H1 (cell line): ENCODE data around the gene LYSET. TPM values are rescaled to one million over a fixed set of nuclear protein-coding genes. Genes with fewer than 3 reads are reported as not detected.

Experiments used
- ASH2L ChIP-seq: fragments of 200-600, 300-600 bp; sonication (generic); IDR thresholded peaks from one replicate; pipeline ENCODE4 v1.7.1; 2017; ENCODE audit warnings: low read length
- CHD1 ChIP-seq: IDR thresholded peaks from 2 replicates; pipeline ENCODE4 v1.6.1; 2012; ENCODE audit warnings: low read depth, low read length, improper control_type of control experiment
- CREB1 ChIP-seq: IDR thresholded peaks from 2 replicates; pipeline ENCODE4 v1.6.1; 2012; ENCODE audit warnings: inconsistent platforms
- JUN ChIP-seq: IDR thresholded peaks from 2 replicates; pipeline ENCODE4 v1.6.1; 2011; ENCODE audit warnings: low read depth, mild to moderate bottlenecking, improper control_type of control experiment, low read length
- JUND ChIP-seq: IDR thresholded peaks from 2 replicates; pipeline ENCODE4 v1.6.1; 2011; ENCODE audit warnings: mild to moderate bottlenecking, improper control_type of control experiment, low read length
- NRF1 ChIP-seq: IDR thresholded peaks from 2 replicates; pipeline ENCODE4 v1.6.1; 2011; ENCODE audit warnings: mild to moderate bottlenecking, low read depth, low read length, improper control_type of control experiment
- POLR2AphosphoS5 ChIP-seq: IDR thresholded peaks from 2 replicates; pipeline ENCODE4 v1.6.1; 2011; ENCODE audit warnings: low read depth, low read length
- SIN3A ChIP-seq, 2 experiments: IDR thresholded peaks in 1 of 2; conservative IDR thresholded peaks in 1 of 2; 2 replicates each; pipeline ENCODE4 v1.6.1; 2011 to 2012; ENCODE audit warnings: low read length in 2 of 2, improper control_type of control experiment in 1 of 2, low read depth in 1 of 2, mild to moderate bottlenecking in 1 of 2
- SUZ12 ChIP-seq: fragments of 200-600 bp; sonication (generic); IDR thresholded peaks from 2 replicates; pipeline ENCODE4 v1.6.1; 2012; ENCODE audit warnings: mild to moderate bottlenecking, inconsistent platforms, low read length, moderate library complexity, mixed read lengths
- polyA plus RNA-seq, 7 experiments: library from polyadenylated mRNA; depleted of rRNA in 3 of 7; stranded (reverse) in 5 of 7; unstranded in 2 of 7; fragments of >200 nt in 5 of 7; fragments of 200-250 nt in 2 of 7; gene quantifications; 1 replicate in 5 of 7; 2 replicates in 1 of 7; 4 replicates in 1 of 7; pipeline versions ENCODE4 v1.2.1 to v1.2.3, GENCODE V29; 2011 to 2013; ENCODE audit warnings: missing spikeins in 2 of 7, mixed read lengths in 2 of 7
- total RNA-seq: library from RNA; stranded (reverse); fragmentation: NEBNext Ultra II Directional; extraction: Animal tissue kit (Norgen Biotek cat#: 25700); gene quantifications from 2 replicates; pipeline ENCODE4 v1.2.1, GENCODE V29; 2021

The LYSET gene
- total and polyA plus RNA-seq, 2 of the 8 experiments (the other 6 are each of a cell fraction or from before 2014, with no cell fraction given) = 26.2 to 26.9 TPM

DNA sequence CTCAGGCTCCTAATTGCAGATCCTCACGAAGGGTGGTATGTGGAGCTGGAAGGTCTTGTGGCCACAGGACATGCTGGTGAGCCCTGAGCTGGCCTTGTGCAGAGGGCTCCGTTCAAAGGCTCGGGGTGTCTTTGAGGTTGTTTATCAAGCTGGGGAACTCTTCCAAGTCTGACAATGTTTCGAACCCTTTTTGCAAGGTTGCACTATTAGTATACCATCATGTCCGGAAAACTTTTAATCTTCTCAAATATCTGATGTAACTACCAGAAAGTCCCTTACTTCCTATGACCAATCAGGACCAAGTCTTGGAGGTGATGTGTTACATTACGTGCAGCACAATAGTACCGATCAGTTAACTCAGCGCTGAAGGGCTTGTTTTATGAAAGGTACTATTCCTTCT, 43.4 kb downstream of the LYSET start (continued):
- TF ChIP-seq SIN3A (conservative IDR thresholded peaks at IDR 0.05 in 1 of 2, IDR thresholded peaks at IDR 0.05 in 1 of 2; ENCODE audit: low read depth in 1 of 2, low read length in 2 of 2) (no peak), ASH2L (no peak), SUZ12 (no peak), POLR2AphosphoS5 (no peak), JUN (no peak), JUND (no peak), NRF1 (no peak), CREB1 (no peak), CHD1 (no peak)
